ENCODE data around the gene PRR15L.
"Not testable (repeated sequence)": the region's sequence is repeated elsewhere in the genome, so short reads cannot be mapped to it uniquely, and the experiment has no call there.

Gene PRR15L, protein sequence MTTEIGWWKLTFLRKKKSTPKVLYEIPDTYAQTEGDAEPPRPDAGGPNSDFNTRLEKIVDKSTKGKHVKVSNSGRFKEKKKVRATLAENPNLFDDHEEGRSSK

DNA sequence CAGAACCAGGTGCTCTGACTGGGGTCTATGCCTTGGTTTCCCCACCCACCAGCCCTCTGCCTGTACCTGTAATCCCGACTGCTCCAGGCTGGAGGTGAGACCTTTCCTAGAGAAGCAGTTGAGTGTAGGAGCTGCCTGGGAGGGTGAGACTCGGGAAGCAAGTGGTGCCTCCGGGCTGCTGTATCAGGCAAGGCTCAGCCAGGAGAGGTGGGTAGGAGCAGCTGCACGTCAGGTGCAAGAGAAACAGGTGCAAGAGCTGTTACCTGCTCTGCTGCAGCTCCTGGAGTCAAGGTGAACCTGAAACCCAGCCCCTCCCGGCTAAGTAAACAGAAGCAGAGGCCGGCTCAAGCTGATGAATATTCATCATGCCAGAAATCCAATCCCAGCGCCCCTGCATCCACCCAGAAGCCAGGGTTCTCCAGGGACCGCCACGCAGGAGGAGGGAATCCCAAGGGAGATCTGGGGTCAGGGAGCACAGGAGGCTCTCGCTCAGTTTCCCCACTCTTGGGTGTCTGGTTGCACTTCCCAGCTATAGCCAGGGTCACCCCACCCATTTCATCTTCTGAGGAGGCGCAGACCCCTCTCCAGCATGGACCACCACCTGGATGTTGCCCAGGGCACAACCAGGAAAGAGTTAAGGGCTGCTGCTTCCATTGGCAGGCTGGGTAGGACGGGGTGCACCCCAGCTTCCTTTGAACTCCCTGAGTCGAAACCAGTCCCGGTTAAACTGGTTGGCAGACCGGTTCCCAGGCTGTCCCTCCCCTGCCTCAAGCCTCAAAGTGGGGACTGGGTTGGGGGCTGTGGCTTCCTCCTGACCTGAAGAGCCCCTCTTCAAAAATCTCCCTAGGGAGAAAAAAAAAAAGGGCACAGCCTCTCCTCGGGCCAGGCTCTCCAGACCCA, at the start of gene PRR15L:
Gene PRR15L, minus strand, starts transcription at position 293 of the 900 bp plus-strand sequence. CDS start 4,649 bp downstream, outside the sequence.
- no peak for DNase-seq

DNA sequence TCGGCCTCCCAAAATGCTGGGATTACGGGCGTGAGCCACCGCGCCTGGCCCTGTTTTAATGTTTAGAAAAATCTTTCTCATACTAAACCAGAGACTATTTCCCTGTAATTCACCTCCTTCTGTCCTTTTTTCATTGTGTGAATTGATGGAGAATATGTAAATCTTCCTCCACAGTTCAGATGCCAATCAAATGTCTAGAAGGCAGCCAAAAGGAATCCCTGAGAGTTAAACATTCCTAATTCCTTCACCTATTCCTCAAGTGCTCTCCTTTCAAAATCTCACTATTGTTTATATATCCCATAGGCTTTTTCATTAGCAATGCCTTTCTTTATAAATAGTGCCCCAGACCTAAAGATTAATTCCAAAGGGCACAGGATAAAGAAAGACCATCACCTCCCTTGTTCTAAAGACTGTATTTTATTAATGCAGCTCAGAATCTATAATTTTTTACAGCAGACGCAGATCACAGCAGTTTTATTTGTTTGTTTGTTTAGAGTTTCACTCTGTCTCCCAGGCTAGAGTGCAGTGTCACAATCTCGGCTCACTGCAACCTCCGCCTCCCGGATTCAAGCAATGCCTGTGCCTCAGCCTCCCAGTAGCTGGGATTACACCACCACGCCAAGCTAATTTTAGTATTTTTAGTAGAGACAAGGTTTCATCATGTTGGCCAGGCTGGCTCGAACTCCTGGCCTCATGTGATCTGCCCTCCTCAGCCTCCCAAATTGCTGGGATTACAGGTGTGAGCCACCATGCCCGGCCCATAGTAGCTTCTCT, 49.4 kb upstream of the PRR15L start:
- no peak for DNase-seq

DNA sequence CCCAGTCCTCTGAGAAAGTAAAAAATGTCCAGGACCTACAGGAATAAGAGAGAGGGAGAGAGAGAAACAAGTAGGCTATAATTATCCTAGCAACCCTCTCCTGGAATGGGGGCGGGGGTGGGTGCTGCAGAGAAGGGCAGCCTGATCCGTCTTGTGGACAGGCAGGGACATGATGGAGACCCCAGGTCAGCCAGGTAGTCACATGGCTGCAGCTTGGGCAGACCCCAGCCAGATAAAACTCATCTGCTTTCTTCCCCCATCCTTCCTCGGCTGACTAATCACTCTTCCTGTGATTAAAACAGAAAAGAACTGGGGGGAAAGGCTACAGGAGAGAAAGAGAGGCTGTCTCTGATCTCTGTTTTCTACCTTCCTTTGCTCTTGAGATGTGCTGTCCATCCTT, 47.3 kb upstream of the PRR15L start:
- no peak for DNase-seq

DNA sequence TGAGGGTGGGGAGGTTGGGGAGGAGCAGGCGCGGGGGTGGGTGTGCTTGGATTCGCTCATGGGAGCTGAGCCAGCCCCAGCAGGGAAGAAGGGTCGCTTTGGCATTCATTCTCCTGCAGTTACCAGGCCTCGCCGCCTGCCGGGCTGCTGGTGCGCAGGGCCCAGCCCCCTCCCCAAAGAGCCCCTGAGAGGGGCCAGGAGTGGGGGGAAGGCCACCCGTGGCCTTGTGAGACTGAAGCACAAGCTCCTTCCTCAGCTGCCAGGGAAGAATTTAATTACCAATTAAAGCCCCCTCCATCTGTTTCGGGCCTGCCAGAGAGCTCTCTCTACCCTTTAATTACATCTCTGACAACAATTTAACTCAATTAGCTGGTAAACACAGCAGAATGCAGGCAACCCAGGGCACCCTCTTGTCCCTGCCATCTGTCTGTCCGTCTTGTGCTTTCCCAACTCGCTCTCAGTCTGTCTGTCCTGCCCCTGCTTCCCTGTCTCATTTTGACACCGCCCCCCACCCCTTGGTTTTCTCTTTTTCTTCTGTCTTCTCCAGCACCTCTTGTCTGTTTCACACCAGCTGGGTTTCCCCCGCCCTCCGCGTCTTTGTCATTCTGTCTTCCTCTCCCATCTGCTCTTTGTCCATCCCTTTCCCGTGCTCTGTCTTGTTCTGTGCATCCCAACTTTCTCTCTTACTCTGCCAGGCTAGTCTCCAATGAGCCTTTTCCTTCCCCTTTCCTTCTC, 45.9 kb upstream of the PRR15L start:
- no peak for DNase-seq

DNA sequence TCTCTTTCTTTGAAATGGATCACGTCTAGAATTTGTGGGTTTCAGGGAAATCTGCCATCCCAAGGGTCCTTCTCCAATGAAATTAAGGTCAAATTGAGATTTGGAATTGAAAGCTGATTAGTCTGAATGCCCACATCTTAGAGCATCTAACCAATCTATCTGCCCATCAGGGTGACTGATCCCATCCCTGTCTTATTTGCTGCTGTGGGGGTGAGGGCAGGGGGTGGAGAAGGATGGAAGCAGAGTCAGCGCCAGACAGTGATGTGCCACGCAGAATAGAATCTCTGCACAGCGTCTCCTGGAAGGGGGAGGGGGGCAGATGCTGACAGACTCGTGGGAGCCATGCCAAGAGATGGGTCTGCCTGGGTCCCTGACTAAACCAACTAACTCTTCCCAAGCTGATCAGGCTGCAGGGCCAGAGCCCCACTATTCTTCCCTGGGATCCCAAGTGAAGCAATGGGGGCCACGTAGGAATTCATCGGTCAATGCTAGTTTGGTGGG, 45.3 kb upstream of the PRR15L start:
- DNase-seq: no peak

DNA sequence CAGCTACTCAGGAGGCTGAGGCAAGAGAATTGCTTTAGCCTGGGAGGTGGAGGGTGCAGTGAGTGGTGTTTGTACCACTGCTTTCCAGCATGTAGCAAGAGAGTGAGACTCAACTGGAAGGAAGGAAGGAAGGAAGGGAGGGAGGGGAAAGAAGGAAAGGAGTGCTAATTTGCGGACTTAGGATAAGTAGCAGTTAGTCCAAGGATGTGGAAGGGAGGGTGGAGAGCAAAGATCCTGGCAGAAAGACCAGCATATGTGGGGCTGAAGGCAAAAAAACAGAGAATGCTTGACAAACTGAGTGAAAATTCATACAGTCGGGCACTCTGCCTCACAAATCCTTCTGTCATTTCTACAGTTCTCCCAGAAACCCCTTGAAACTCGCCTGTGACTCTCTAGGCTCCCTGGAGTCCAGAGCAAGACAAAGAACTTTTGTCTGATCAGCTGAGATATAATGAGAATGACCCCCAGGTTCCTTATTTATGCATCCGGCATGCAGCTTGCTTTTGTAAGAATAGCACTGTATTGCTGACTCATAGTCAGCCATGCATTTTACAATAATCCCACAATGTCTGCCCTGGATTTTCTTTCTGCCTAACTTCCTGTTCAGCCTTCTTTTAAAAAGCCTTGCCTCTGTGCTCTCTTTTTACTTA, 44.7 kb upstream of the PRR15L start:
- DNase-seq: no peak

DNA sequence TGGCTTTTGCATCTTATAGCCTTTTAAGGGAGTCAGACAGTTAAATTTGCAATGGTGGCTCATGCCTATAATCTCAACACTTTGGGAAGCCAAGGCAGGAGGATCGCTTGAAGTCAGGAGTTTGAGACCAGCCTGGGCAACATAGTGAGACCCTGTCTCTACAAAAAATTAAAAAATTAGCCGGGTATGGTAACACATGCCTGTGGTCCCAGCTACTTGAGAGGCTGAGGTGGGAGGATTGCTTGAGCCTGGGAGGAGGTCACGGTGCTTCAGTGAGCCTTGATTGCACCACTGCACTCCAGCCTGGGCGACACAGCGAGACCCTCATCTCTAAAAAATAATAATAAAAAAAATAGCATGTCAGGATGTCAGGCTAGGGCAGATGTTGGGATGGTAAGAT, 44.0 kb upstream of the PRR15L start:
- not testable (repeated sequence) for DNase-seq

DNA sequence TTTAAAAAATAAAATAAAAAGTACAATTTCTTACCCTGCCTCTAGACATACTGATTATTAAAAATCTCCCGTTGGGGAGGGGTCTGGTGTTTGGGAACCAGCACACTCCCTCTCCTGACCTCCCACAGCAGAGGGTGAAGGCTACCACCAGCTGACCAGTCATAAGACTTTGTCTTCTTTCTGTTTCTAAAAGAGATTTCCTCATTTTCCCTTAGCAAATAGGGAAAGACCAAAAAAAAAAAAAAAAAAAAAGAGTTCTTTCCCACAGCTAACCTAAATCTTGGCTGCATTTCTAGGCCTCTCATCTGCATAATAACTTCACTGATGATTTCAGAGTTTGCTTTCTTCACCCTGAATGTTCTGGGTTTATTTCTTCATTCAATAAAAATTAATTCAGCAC, 43.5 kb upstream of the PRR15L start:
- DNase-seq: no peak

DNA sequence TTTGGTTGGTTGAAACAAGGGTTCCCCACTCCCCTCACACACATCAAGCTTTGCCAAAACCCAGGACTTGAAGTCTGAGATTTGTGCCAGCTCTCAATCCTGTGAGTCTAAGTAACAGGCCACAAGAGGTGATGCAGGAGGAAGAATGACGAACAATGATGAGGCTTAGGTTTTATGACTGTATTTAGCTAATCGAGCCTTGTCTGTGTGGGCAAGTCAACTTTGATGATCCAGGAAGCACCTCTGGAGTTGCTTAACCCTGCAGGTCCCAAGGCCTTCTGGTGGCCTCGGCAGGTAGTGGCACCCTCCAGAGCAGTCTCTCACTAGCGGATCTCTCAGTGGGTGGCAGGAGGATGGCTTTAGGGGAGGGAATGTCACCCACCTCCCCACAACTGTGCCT, 41.9 kb upstream of the PRR15L start:
- no peak for DNase-seq

DNA sequence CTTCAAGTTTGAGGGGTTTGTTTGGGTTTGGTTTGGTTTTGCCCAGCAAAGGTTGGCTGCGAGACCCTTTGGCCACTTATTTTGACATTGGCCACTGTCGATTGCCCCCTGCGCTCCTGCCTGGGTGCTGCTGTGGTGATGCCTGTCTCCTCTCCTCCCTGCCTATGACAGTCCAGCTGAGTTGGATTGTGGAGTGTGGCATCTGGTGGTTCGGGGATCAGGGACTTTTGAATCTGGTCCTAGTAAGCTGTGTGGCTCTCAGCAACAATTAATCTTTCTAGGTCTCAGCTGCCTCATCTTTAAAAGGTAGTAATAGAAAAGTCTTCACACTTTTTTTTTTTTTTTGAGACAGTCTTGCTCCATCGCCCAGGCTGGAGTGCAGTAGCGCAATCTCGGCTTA, 40.4 kb upstream of the PRR15L start:
- no peak for DNase-seq

DNA sequence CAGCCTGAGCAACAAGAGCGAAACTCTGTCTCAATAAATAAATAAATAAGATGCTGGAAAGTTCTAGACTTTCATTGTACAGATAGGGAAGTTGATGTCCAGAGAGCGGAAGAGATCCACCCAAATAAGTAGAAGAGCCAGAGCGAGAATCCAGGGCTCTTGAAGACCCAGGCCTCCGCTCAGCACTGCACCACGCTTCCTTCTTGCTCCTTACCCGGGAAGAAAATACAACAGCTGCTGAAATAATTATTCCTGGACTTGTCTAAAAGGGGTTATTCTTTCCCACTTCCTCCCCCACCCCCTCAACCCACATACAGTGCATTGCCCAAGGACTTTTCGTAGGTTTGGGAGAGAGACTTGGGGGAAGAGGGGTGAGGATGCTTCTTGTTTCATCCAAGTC, 39.9 kb upstream of the PRR15L start:
- no peak for DNase-seq

DNA sequence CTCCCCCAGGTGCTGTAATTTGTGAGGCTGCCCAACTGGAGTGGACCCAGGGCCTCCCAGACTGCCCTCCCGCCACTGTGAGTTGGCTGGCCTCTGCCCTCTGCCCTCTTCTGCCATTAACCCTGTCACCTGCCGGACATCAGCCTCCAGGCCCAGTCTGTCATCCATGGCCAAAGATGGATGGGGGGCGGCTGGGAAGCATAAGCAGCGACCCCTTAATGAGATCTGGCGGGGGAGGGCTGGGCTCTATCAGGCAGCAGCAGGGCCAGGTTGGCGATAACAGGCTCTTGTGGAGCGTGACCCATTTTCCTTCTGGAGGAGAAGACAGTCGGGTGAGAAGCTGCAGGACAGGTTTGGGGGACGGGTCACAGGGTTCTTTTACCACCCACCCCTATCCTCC, 38.5 kb upstream of the PRR15L start:
- no peak for DNase-seq

DNA sequence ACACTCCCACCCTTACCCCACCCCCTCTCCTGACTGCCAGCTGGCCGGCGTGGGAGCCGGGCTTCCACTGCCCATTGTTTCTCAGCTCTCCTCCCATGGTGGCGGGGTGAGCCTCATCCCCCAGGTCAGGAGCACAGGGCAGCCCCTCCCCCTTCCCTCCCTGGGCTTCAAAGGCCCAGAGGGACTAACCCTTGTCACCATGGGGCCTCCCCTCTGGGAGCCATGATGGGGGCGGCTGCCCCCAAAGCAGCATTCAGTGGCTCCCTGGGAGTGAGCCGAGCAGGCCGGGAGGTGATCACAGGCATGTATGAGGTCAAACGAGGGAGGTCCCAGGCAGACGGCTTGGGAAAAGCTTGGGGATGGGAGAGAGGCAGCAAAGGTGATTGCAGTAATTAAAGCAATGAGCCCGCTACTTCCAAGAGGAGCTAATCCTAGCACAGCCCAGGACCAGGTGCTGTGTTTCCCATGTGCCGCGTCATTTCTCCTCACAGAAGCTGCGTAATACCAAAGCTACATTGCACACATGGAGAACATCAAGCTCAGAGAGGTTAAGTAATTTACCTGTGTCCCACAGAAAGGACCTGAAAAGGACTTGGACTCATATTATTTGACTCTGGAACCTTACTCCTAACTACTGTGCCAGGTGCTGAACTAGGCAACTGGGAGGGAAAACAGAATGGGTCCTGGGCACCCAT, 37.7 kb upstream of the PRR15L start:
- no peak for DNase-seq

DNA sequence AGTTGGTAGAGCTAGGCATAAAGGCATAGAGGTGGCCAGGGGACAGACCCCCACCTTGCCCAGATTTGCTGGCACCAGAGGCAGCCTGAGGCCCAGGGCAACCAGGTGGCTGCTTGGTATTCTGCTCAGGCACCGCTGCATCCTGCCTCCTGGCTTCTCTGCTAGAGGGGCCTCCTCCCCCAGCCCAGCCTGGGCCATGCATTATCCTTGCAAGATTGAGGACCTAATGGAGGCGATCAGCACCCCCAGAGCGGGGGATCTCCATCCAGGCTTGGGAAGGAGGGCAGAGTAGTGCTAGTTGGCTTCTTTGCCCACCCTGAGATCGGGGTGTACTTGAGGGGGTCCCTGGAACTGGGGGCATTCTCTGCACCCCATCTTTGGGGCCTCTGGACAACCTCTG, 37.0 kb upstream of the PRR15L start:
- no peak for DNase-seq

DNA sequence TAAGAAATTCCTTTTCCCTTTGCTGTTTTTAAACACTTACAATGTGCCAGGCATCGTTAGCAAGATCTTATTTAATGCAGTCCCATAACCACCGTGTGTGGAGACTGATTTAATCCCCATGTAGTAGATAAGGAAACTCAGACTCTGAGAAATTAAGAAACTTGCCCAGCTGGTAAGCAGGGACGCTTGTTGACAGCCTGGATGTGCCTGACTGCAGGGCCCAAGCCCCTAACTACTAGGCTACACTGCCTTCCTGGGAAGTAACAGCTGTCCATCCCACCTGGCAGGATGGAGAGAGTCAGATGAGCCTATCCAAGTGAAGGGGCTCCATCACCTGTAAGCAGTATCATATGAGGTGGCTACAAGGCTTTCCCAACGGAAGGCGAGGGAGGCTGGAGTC, 36.3 kb upstream of the PRR15L start:
- DNase-seq: no peak

DNA sequence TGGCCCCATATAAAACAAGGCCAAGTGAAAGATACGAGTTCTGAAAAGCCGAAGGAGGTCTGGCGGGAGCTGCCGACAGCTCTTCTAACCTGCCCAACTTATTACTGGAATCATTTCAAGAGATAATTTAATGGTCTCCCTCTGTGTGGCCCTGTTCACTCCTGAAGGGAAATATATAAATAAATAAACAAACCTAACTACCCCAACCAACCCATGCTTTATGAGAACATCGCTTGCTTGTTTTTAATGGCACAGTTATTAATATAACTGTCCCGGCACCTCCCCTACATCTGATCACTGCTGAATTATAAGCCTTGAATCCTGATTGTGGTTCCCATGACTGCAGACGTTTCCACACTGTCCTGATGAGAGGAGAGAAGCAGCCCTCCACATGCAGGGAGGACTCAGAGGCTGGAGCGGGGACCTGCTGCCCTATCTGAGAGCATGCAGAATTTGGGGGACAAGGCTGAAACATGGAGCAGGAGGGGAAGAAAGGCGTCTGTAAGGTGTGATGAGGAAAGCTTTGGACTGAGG, 35.4 kb upstream of the PRR15L start:
- DNase-seq: no peak

DNA sequence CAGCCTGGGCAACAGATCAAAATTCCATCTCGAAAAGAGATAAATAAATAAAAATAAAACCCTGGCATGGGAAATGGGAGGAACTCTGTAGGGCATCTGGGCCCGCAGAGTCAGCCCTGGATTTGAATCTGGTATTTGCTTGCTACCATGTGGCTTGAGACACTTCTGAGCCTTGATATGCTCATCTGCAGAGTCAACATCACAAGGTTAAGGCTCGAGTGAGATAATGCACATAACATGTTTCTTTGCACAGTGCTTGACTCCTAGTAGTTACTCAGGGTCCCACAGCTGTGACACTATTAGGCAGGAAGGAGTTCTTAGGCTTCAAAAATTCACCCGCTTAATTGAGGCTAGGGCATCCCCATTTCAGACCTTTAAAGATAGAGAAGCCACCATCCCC, 34.5 kb upstream of the PRR15L start:
- no peak for DNase-seq

DNA sequence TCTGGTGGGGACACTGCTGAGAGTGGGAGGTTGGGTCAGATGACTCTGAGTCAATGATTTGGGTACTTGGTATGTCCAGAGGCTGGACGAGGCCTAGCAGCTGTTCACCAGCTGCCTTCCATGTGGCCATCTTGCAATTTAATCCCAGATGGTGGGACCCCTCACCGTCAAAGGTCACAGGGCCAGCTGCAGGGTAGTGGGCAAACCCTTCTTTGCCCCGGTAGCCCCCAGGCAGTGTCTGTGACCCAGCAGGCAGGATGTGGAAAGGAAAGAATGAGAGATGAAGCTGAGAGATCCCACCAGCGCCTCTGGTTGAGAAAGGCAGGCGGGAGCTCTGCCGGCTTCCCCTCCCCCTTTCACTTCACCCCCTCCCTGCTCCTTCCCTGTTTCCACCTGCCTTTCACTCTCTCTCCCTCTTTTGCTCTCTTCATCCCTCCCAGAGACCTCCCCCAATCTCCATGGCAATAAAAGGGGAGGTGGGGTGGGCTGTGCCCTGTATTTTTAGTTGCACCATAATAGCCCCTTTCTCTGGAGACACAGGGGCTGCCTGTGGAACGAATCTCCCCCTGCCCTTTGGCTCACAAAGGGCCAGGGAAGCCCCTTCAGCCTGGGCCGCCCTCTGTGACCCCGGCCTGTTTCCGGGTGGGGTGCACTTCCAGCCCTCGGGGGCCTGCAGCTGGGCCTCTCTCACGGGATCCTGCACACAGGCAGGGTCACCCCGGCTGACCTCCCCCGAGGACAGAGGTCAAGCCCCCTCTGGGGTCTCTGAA, 33.5 kb upstream of the PRR15L start:
- no peak for DNase-seq

DNA sequence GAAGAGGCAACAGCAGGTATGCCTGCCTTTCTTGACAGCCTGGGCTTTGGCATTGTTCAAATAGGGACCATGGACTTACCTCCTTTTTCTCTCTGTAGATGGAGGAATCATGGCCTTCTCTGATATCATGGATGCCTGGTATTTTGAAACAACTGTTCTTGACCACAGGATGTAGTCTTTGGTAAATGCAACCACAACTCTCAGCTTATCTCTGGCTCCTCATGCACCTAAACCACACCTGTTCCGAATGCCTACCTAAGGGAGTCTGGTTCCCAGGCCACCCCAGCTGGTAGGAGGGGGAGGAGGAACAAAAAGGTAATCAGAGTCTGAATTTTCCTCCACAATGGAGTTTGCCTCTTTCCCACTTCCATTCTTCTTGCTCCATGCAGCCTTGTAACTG, 32.0 kb upstream of the PRR15L start:
- no peak for DNase-seq

DNA sequence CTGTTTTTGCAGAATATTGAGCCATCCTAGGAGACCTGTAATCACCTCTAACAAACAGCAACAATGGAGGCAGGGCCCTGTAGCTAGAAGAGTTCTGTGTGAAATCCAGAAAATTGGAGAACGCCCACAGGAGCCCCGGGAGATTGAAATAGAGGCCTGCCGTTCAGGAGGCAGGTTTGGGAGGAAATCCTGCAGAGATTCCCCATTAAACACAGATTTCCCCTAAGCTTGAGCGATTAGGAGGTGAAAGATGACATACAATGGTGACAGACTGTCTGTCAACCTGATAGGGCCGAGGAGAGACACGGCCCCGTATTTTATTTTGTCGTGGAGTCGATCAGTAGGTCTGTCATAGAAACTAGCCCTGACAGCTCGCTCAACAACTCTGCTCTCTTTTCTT, 31.5 kb upstream of the PRR15L start:
- no peak for DNase-seq

DNA sequence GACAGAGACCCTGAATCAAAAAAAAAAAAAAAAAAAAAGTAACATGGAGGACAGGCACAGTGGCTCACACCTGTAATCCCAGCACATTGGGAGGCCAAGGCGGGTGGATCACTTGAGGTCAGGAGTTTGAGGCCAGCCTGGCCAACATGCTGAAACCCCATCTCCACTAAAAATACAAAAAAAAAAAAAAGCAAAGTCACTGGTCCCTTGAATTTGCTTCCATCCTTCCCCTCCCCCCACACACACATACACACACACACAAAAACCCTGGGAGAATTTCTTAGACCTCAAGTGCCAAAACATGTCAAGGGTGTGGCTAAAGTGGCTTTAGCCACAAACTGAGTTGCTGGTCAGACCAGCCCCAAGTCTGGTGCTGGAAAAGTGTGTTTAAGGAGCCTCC, 30.8 kb upstream of the PRR15L start:
- not testable (repeated sequence) for DNase-seq
